ENCODE results near the gene MEX3C.

Gene MEX3C

DNA sequence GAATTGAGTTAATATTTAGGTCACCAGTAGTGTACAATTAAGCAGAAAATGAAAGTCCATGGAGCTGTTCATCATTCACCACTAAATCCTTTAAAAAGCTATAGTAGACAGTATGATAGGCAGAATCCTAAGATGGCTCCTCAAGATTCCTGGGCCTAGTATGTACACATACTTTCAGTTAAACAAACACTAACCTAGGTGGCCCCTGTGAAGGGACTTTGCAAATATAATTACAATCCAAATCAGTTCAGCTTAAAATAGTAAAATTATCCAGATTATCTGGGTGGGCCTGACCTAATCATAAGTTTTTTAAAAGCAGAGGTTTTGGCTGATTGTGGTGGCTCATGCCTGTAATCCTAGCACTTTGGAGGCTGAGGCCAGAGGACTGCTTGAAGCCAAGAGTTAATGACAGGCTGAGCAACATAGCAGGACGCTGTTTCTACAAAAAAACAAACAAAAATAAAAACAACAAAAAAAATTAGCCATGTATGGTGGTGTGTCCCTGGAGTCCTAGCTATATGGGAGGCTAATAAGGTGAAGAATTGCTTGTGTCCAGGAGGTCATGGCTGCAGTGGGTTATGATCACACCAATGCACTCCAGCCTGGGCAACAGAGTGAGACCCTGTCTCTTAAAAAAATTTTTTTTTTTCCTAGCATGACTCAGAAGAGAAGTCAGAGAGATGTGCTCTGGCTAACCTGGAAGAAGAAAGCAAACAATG, 13.9 kb downstream of the MEX3C start:
- Histone ChIP-seq H3K36me3 (ENCODE audit: control insufficient read depth in 1 of 2, insufficient read depth in 2 of 2, low read length in 2 of 2) (peaks cover 2 to 3% of the 10 kb centered on the region in 2 experiments), H2BK12ac (ENCODE audit: low read length) (no peak overlapping the region), H3K4me3 (ENCODE audit: low read depth, low read length) (no peak overlapping the region), H3K4ac (ENCODE audit: low read depth, low read length) (peak overlapping the region; percentile 80), H3K27ac (ENCODE audit: low read depth, low read length) (no peak overlapping the region), H2BK5ac (ENCODE audit: low read depth, low read length, poor library complexity) (no peak overlapping the region), H3K79me2 (ENCODE audit: control insufficient read depth, insufficient read depth, low read length, poor library complexity) (peaks cover 23% of the 10 kb centered on the region), H3K23ac (ENCODE audit: low read length) (no peak overlapping the region), H4K8ac (ENCODE audit: low read depth, low read length) (no peak overlapping the region), H3K9me3 (ENCODE audit: insufficient read depth, low read depth, low read length) (no peaks in the 10 kb centered on the region), H3K79me1 (ENCODE audit: low read length) (no peaks in the 10 kb centered on the region), H3K27me3 (ENCODE audit: insufficient read depth, low read length) (no peaks in the 10 kb centered on the region), H3K18ac (ENCODE audit: low read length) (no peak overlapping the region), H2BK120ac (ENCODE audit: insufficient read depth, low read length, poor library complexity) (no peak overlapping the region), H3K4me1 (ENCODE audit: control insufficient read depth in 1 of 2, insufficient read depth in 2 of 2, low read length in 2 of 2) (peaks cover 0 to 6% of the 10 kb centered on the region in 2 experiments), H3K9ac (ENCODE audit: low read length) (no peak overlapping the region), H2AFZ (ENCODE audit: insufficient read depth, low read length, poor library complexity) (no peak overlapping the region), H3K4me2 (ENCODE audit: low read length) (no peak overlapping the region), H4K12ac (ENCODE audit: low read depth, low read length) (no peak overlapping the region), H4K91ac (ENCODE audit: low read depth, low read length) (no peak overlapping the region), H3K14ac (ENCODE audit: low read length) (no peak overlapping the region), H2AK5ac (ENCODE audit: low read length) (no peak overlapping the region)
- WGBS (ENCODE audit: extremely low coverage, insufficient coverage, insufficient read length), result no CpG with 5 or more reads among the region's 1 CpG
- DNase-seq, result no peak

DNA sequence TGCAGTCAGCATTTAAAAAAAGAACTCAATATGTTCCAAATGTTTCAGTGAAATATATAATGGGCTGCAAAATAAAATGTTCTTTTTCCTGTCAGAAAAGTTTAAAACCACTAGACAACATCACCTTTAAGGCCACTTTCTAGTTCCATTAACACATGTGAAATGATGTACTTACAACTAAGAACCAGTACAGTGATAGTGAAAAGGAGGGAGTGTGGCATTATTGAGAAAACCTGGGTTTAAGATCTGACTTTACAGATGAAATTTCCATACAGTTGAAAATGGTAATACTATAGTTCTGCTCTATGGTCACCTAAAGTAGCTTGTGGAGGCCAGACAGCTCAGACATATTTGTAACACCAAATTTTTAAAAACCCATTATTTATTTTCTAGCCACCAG, 14.7 kb downstream of the MEX3C start:
- Histone ChIP-seq H3K79me2 (ENCODE audit: control insufficient read depth, insufficient read depth, low read length, poor library complexity) (peaks cover 22% of the 10 kb centered on the region), H3K9me3 (ENCODE audit: insufficient read depth, low read depth, low read length) (no peaks in the 10 kb centered on the region), H2BK120ac (ENCODE audit: insufficient read depth, low read length, poor library complexity) (no peak overlapping the region), H3K23ac (ENCODE audit: low read length) (no peak overlapping the region), H3K4me2 (ENCODE audit: low read length) (no peak overlapping the region), H4K8ac (ENCODE audit: low read depth, low read length) (no peak overlapping the region), H3K79me1 (ENCODE audit: low read length) (no peaks in the 10 kb centered on the region), H4K12ac (ENCODE audit: low read depth, low read length) (no peak overlapping the region), H3K14ac (ENCODE audit: low read length) (no peak overlapping the region), H2AFZ (ENCODE audit: insufficient read depth, low read length, poor library complexity) (no peak overlapping the region), H3K27me3 (ENCODE audit: insufficient read depth, low read length) (no peaks in the 10 kb centered on the region), H2BK12ac (ENCODE audit: low read length) (no peak overlapping the region), H3K18ac (ENCODE audit: low read length) (no peak overlapping the region), H3K9ac (ENCODE audit: low read length) (no peak overlapping the region), H2AK5ac (ENCODE audit: low read length) (no peak overlapping the region), H4K91ac (ENCODE audit: low read depth, low read length) (no peak overlapping the region), H3K27ac (ENCODE audit: low read depth, low read length) (no peak overlapping the region), H3K4ac (ENCODE audit: low read depth, low read length) (no peak overlapping the region), H3K4me3 (ENCODE audit: low read depth, low read length) (no peak overlapping the region), H3K4me1 (ENCODE audit: control insufficient read depth in 1 of 2, insufficient read depth in 2 of 2, low read length in 2 of 2) (peaks cover 0 to 6% of the 10 kb centered on the region in 2 experiments), H2BK5ac (ENCODE audit: low read depth, low read length, poor library complexity) (no peak overlapping the region), H3K36me3 (ENCODE audit: control insufficient read depth in 1 of 2, insufficient read depth in 2 of 2, low read length in 2 of 2) (peaks cover 0 to 2% of the 10 kb centered on the region in 2 experiments)
- DNase-seq, result no peak

DNA sequence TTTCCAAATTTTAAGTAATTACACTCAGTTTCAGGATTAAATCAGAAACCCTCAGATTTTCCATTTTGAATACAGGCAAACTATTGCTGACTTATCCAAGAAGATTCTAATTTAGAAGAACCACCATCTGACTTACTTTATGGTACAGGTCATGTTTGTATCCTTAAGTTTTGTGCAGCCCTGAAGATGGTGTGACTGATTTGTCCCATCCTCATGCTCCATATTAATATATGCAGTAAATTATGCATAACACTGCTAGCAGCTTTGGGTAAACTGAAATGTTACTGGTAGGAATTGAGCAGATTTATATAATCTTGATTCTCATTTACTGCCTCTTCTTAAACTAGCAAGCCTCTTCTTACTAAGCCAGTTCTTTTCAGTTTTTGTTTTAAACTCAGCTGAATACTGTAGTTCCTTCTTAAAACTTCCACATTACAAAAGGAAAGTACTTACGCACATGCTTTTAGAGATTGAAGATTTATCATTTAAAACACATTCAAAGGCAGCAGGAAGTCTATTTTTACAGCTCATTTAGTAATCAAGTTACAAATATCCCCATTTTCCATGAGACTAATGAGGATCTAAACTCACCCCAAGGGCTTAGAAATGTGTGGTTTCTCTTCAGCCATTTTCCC, 25.7 kb downstream of the MEX3C start:
- no peaks in the 10 kb centered on the region for H3K9me3 ChIP-seq (ENCODE audit: insufficient read depth, low read depth, low read length)
- no peak for DNase-seq
- no peak overlapping the region for H2BK5ac ChIP-seq (ENCODE audit: low read depth, low read length, poor library complexity)
- no peak overlapping the region for H3K14ac ChIP-seq (ENCODE audit: low read length)
- no peak overlapping the region for H4K91ac ChIP-seq (ENCODE audit: low read depth, low read length)
- no CpG with 5 or more reads among the region's 1 CpG for WGBS (ENCODE audit: extremely low coverage, insufficient coverage, insufficient read length)
- H3K27me3 ChIP-seq (ENCODE audit: insufficient read depth, low read length), result no peaks in the 10 kb centered on the region
- no peak overlapping the region for H4K8ac ChIP-seq (ENCODE audit: low read depth, low read length)
- no peak overlapping the region for H3K9ac ChIP-seq (ENCODE audit: low read length)
- no peaks in the 10 kb centered on the region for H3K4me1 ChIP-seq (ENCODE audit: control insufficient read depth in 1 of 2, insufficient read depth in 2 of 2, low read length in 2 of 2)
- H2AFZ ChIP-seq (ENCODE audit: insufficient read depth, low read length, poor library complexity), result no peak overlapping the region
- no peak overlapping the region for H3K4me3 ChIP-seq (ENCODE audit: low read depth, low read length)
- H4K12ac ChIP-seq (ENCODE audit: low read depth, low read length), result no peak overlapping the region
- H3K27ac ChIP-seq (ENCODE audit: low read depth, low read length), result no peak overlapping the region
- peaks cover 2% of the 10 kb centered on the region for H3K79me2 ChIP-seq (ENCODE audit: control insufficient read depth, insufficient read depth, low read length, poor library complexity)
- H3K18ac ChIP-seq (ENCODE audit: low read length), result no peak overlapping the region
- no peak overlapping the region for H3K4ac ChIP-seq (ENCODE audit: low read depth, low read length)
- no peak overlapping the region for H2AK5ac ChIP-seq (ENCODE audit: low read length)
- H3K79me1 ChIP-seq (ENCODE audit: low read length), result no peaks in the 10 kb centered on the region
- H3K36me3 ChIP-seq (ENCODE audit: control insufficient read depth in 1 of 2, insufficient read depth in 2 of 2, low read length in 2 of 2), result peaks cover 10 to 11% of the 10 kb centered on the region in 2 experiments
- H2BK12ac ChIP-seq (ENCODE audit: low read length), result no peak overlapping the region
- H2BK120ac ChIP-seq (ENCODE audit: insufficient read depth, low read length, poor library complexity), result no peak overlapping the region
- no peak overlapping the region for H3K23ac ChIP-seq (ENCODE audit: low read length)
- no peak overlapping the region for H3K4me2 ChIP-seq (ENCODE audit: low read length)

DNA sequence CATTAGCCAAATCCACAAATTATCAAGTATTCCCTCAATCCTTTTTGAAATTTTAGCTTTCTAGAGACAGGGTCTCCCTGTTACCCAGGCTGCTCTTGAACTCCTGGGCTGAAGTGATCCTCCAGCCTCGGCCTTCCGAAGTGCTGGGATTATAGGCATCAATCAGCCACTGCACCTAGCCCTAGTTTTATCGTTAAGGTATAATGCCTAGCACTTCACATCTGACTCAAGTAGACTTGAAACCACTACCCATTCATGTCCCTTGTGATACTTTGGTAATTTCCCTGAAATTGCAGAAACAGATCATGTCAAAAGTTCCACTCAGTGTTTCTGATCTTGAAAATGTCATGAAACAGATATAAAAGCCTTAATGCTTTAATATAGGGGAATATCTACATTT, 26.3 kb downstream of the MEX3C start:
- H3K4me3 ChIP-seq (ENCODE audit: low read depth, low read length), result no peak overlapping the region
- H3K23ac ChIP-seq (ENCODE audit: low read length), result no peak overlapping the region
- H3K14ac ChIP-seq (ENCODE audit: low read length), result no peak overlapping the region
- H2AK5ac ChIP-seq (ENCODE audit: low read length), result no peak overlapping the region
- peaks cover 5 to 6% of the 10 kb centered on the region in 2 experiments for H3K36me3 ChIP-seq (ENCODE audit: control insufficient read depth in 1 of 2, insufficient read depth in 2 of 2, low read length in 2 of 2)
- no peak overlapping the region for H4K8ac ChIP-seq (ENCODE audit: low read depth, low read length)
- H4K91ac ChIP-seq (ENCODE audit: low read depth, low read length), result no peak overlapping the region
- H3K27ac ChIP-seq (ENCODE audit: low read depth, low read length), result no peak overlapping the region
- no peak overlapping the region for H2BK5ac ChIP-seq (ENCODE audit: low read depth, low read length, poor library complexity)
- no peaks in the 10 kb centered on the region for H3K79me1 ChIP-seq (ENCODE audit: low read length)
- no peak overlapping the region for H2BK12ac ChIP-seq (ENCODE audit: low read length)
- no peak overlapping the region for H2AFZ ChIP-seq (ENCODE audit: insufficient read depth, low read length, poor library complexity)
- no peaks in the 10 kb centered on the region for H3K79me2 ChIP-seq (ENCODE audit: control insufficient read depth, insufficient read depth, low read length, poor library complexity)
- no peak overlapping the region for H4K12ac ChIP-seq (ENCODE audit: low read depth, low read length)
- WGBS (ENCODE audit: extremely low coverage, insufficient coverage, insufficient read length), result no CpG with 5 or more reads among the region's 3 CpGs
- H3K4ac ChIP-seq (ENCODE audit: low read depth, low read length), result no peak overlapping the region
- no peaks in the 10 kb centered on the region for H3K4me1 ChIP-seq (ENCODE audit: control insufficient read depth in 1 of 2, insufficient read depth in 2 of 2, low read length in 2 of 2)
- H3K27me3 ChIP-seq (ENCODE audit: insufficient read depth, low read length), result no peaks in the 10 kb centered on the region
- no peak overlapping the region for H3K18ac ChIP-seq (ENCODE audit: low read length)
- no peak for DNase-seq
- H2BK120ac ChIP-seq (ENCODE audit: insufficient read depth, low read length, poor library complexity), result no peak overlapping the region
- no peak overlapping the region for H3K9ac ChIP-seq (ENCODE audit: low read length)
- no peaks in the 10 kb centered on the region for H3K9me3 ChIP-seq (ENCODE audit: insufficient read depth, low read depth, low read length)
- H3K4me2 ChIP-seq (ENCODE audit: low read length), result no peak overlapping the region
